Suprapubic skin (tissue), 4 donors: ENCODE measurements around the gene SLCO6A1. TPM values are rescaled to one million over a fixed set of nuclear protein-coding genes. Genes with fewer than 3 reads are reported as not detected.

ENCODE experiments used
- DNase-seq, 2 donors: peaks; one replicate each; pipeline ENCODE4 v3.0.0-alpha.2; 2019; ENCODE audit warnings: low spot score in 2 of 2
- H3K27ac ChIP-seq: fragments of 200-600 bp; sonication (generic); one replicate; pipeline ENCODE4 v1.5.1; 2019
- H3K27me3 ChIP-seq: fragments of 200-600 bp; sonication (generic); one replicate; pipeline ENCODE4 v1.5.1; 2019
- H3K36me3 ChIP-seq: fragments of 200-600 bp; sonication (generic); one replicate; pipeline ENCODE4 v1.5.1; 2019
- H3K4me1 ChIP-seq: fragments of 200-600 bp; sonication (generic); one replicate; pipeline ENCODE4 v1.5.1; 2019
- H3K4me3 ChIP-seq: fragments of 200-600 bp; sonication (generic); one replicate; pipeline ENCODE4 v1.5.1; 2019; ENCODE audit warnings: mild to moderate bottlenecking
- H3K9me3 ChIP-seq: fragments of 200-600 bp; sonication (generic); one replicate; pipeline ENCODE4 v1.5.1; 2019
- CTCF ChIP-seq, 2 donors: fragments of 200-600 bp in 1 of 2; fragments of 450-650 bp in 1 of 2; sonication (generic) in 1 of 2; IDR thresholded peaks; one replicate each; pipeline ENCODE4 v1.5.1; 2016 to 2019; ENCODE audit warnings: antibody characterized with exemption in 2 of 2, mild to moderate bottlenecking in 1 of 2, moderate library complexity in 1 of 2
- EP300 ChIP-seq: sonication (generic); formaldehyde crosslinking; IDR thresholded peaks from one replicate; pipeline ENCODE4 v1.6.1; 2017; ENCODE audit warnings: antibody characterized with exemption
- POLR2A ChIP-seq, 2 donors: fragments of 450-650 bp; IDR thresholded peaks; one replicate each; pipeline ENCODE4 v1.6.1; 2017; ENCODE audit warnings: antibody characterized with exemption in 2 of 2, mild to moderate bottlenecking in 2 of 2, moderate library complexity in 2 of 2
- POLR2AphosphoS5 ChIP-seq, 3 donors: sonication (generic); formaldehyde crosslinking; IDR thresholded peaks; one replicate each; pipeline ENCODE4 v1.6.1; 2017; ENCODE audit warnings: antibody characterized with exemption in 3 of 3
- WGBS: methylation state at CpG from one replicate; pipeline ENCODE4 v1.1.5; 2018; 5-methylcytosine and 5-hydroxymethylcytosine counted together
- total RNA-seq, 4 donors: library from RNA; depleted of rRNA; stranded (reverse); fragments of >200 nt; gene quantifications; one replicate each; pipeline ENCODE4 v1.1.0, GENCODE V29; 2016

SLCO6A1 gene
- total RNA-seq, 4 donors from 2014 or later: not detected

- H3K9me3 ChIP-seq: no peaks in the 10 kb centered on the region
- no peak for DNase-seq
- TF ChIP-seq POLR2A (IDR thresholded peaks at IDR 0.05) (no peak), EP300 (no peak), POLR2AphosphoS5 (IDR thresholded peaks at IDR 0.05) (no peak), CTCF (IDR thresholded peaks at IDR 0.05) (no peak)
Measured at GRCh38 chr5:102453716-102454115, 45.1 kb downstream of the SLCO6A1 start.

GRCh38 chr5:102451082-102451481 lies 47.7 kb downstream of the SLCO6A1 start:
- TF ChIP-seq CTCF (IDR thresholded peaks at IDR 0.05) (no peak), POLR2A (IDR thresholded peaks at IDR 0.05) (no peak), POLR2AphosphoS5 (IDR thresholded peaks at IDR 0.05) (no peak), EP300 (no peak)
- Histone ChIP-seq H3K4me3 (no peak overlapping the region), H3K27ac (no peak overlapping the region), H3K36me3 (no peaks in the 10 kb centered on the region), H3K9me3 (no peaks in the 10 kb centered on the region), H3K27me3 (no peaks in the 10 kb centered on the region), H3K4me1 (no peaks in the 10 kb centered on the region)
- WGBS: 91% methylated on average over 3 of the region's 3 CpGs
- no peak for DNase-seq

More at GRCh38 chr5:102453716-102454115, 45.1 kb downstream of the SLCO6A1 start:
- Histone ChIP-seq H3K4me3 (no peak overlapping the region), H3K36me3 (no peaks in the 10 kb centered on the region), H3K4me1 (no peaks in the 10 kb centered on the region), H3K27ac (no peak overlapping the region), H3K27me3 (no peaks in the 10 kb centered on the region)

- no peaks in the 10 kb centered on the region for H3K36me3 ChIP-seq
- H3K4me3 ChIP-seq: no peak overlapping the region
- no peaks in the 10 kb centered on the region for H3K27me3 ChIP-seq
- DNase-seq: no peak
- no peaks in the 10 kb centered on the region for H3K4me1 ChIP-seq
- 83% methylated on average over 5 of the region's 5 CpGs for WGBS
- TF ChIP-seq POLR2A (IDR thresholded peaks at IDR 0.05): no peak
- TF ChIP-seq POLR2AphosphoS5 (IDR thresholded peaks at IDR 0.05): no peak
- TF ChIP-seq EP300: no peak
- no peak for TF ChIP-seq CTCF (IDR thresholded peaks at IDR 0.05)
- no peaks in the 10 kb centered on the region for H3K9me3 ChIP-seq
- no peak overlapping the region for H3K27ac ChIP-seq
Measured at GRCh38 chr5:102450313-102450990, 48.3 kb downstream of the SLCO6A1 start.

- Histone ChIP-seq H3K4me3 (no peak overlapping the region), H3K9me3 (peaks cover 4% of the 10 kb centered on the region), H3K4me1 (no peaks in the 10 kb centered on the region), H3K27ac (no peak overlapping the region), H3K27me3 (no peaks in the 10 kb centered on the region), H3K36me3 (no peaks in the 10 kb centered on the region)
- WGBS: 38% methylated on average over 2 of the region's 2 CpGs
- DNase-seq: no peak
- TF ChIP-seq EP300: no peak
- TF ChIP-seq POLR2A (IDR thresholded peaks at IDR 0.05): no peak
- TF ChIP-seq POLR2AphosphoS5 (IDR thresholded peaks at IDR 0.05): no peak
- no peak for TF ChIP-seq CTCF (IDR thresholded peaks at IDR 0.05)
Measured at GRCh38 chr5:102433473-102433872, 65.3 kb downstream of the SLCO6A1 start.

GRCh38 chr5:102421647-102422046 lies 77.2 kb downstream of the SLCO6A1 start:
- Histone ChIP-seq H3K27me3 (no peaks in the 10 kb centered on the region), H3K27ac (no peak overlapping the region), H3K36me3 (no peaks in the 10 kb centered on the region), H3K9me3 (no peaks in the 10 kb centered on the region), H3K4me3 (no peak overlapping the region), H3K4me1 (no peaks in the 10 kb centered on the region)
- TF ChIP-seq EP300 (no peak), CTCF (IDR thresholded peaks at IDR 0.05) (no peak), POLR2AphosphoS5 (IDR thresholded peaks at IDR 0.05) (no peak), POLR2A (IDR thresholded peaks at IDR 0.05) (no peak)
- WGBS: 89% methylated on average over 1 of the region's 3 CpGs
- no peak for DNase-seq
